Measurements from ENCODE around the gene DAZAP2. TPM values are rescaled to one million over a fixed set of nuclear protein-coding genes. Genes with fewer than 3 reads are reported as not detected.
"Not testable (repeated sequence)": the region's sequence is repeated elsewhere in the genome, so short reads cannot be mapped to it uniquely, and the experiment has no call there.

DAZAP2 gene
- total RNA-seq, 1 donor from 2014 or later = 152 TPM

GRCh38 chr12:51242876-51243275 lies 4.2 kb downstream of the DAZAP2 start:
- no peak for DNase-seq (ENCODE audit: low spot score)
- Mint-ChIP-seq H3K9me3 (no peaks in the 10 kb centered on the region), H3K36me3 (ENCODE audit: low read depth) (peaks cover 56% of the 10 kb centered on the region), H3K4me1 (ENCODE audit: low read depth) (peaks cover 57% of the 10 kb centered on the region), H3K27ac (peak overlapping the region; percentile 13), H3K27me3 (ENCODE audit: low read depth) (no peaks in the 10 kb centered on the region), H3K4me3 (ENCODE audit: low read depth) (no peak overlapping the region)
- intact Hi-C loops (cut with micrococcal nuclease) = loop anchor here (10.0 kb wide), 1 partner anchor 158 kb away; the partner anchor contains the start of gene CSRNP2

GRCh38 chr12:51244269-51244668 lies 5.6 kb downstream of the DAZAP2 start:
- H3K27ac Mint-ChIP-seq = peak overlapping the region; percentile 35
- no peak for DNase-seq (ENCODE audit: low spot score)
- peaks cover 52% of the 10 kb centered on the region for H3K4me1 Mint-ChIP-seq (ENCODE audit: low read depth)

GRCh38 chr12:51245476-51246253 lies 7.0 kb downstream of the DAZAP2 start:
- peaks cover 45% of the 10 kb centered on the region for H3K36me3 Mint-ChIP-seq (ENCODE audit: low read depth)
- intact Hi-C loops (cut with micrococcal nuclease) = loop anchor here (10.0 kb wide), 1 partner anchor 161 kb away; the partner anchor contains the start of gene CSRNP2
- H3K27me3 Mint-ChIP-seq (ENCODE audit: low read depth) = no peaks in the 10 kb centered on the region
- H3K9me3 Mint-ChIP-seq = no peaks in the 10 kb centered on the region
- no peak for DNase-seq (ENCODE audit: low spot score)
- peak overlapping the region; percentile 62 for H3K27ac Mint-ChIP-seq
- no peak overlapping the region for H3K4me3 Mint-ChIP-seq (ENCODE audit: low read depth)
- peaks cover 43% of the 10 kb centered on the region for H3K4me1 Mint-ChIP-seq (ENCODE audit: low read depth)

More at GRCh38 chr12:51244269-51244668, 5.6 kb downstream of the DAZAP2 start:
- intact Hi-C loops (cut with micrococcal nuclease) = loop anchor here (10.0 kb wide), 1 partner anchor 159 kb away; the partner anchor contains the start of gene CSRNP2
- Mint-ChIP-seq H3K4me3 (ENCODE audit: low read depth) (no peak overlapping the region), H3K36me3 (ENCODE audit: low read depth) (peaks cover 56% of the 10 kb centered on the region), H3K27me3 (ENCODE audit: low read depth) (no peaks in the 10 kb centered on the region), H3K9me3 (no peaks in the 10 kb centered on the region)

- Mint-ChIP-seq H3K27ac (peak overlapping the region; percentile 62), H3K9me3 (no peaks in the 10 kb centered on the region), H3K4me1 (ENCODE audit: low read depth) (peaks cover 37% of the 10 kb centered on the region), H3K36me3 (ENCODE audit: low read depth) (peaks cover 38% of the 10 kb centered on the region), H3K27me3 (ENCODE audit: low read depth) (no peaks in the 10 kb centered on the region), H3K4me3 (ENCODE audit: low read depth) (peak overlapping the region; percentile 11)
- no peak for DNase-seq (ENCODE audit: low spot score)
- intact Hi-C loops (cut with micrococcal nuclease) = loop anchor here (10.0 kb wide), 1 partner anchor 162 kb away; the partner anchor contains the start of gene CSRNP2
Measured at GRCh38 chr12:51246254-51246853, 7.7 kb downstream of the DAZAP2 start.

GRCh38 chr12:51247523-51248206 lies 9.0 kb downstream of the DAZAP2 start:
- Mint-ChIP-seq H3K27me3 (ENCODE audit: low read depth) (no peaks in the 10 kb centered on the region), H3K9me3 (no peaks in the 10 kb centered on the region), H3K4me1 (ENCODE audit: low read depth) (peaks cover 32% of the 10 kb centered on the region), H3K27ac (peak overlapping the region; percentile 59), H3K4me3 (ENCODE audit: low read depth) (no peak overlapping the region), H3K36me3 (ENCODE audit: low read depth) (peaks cover 26% of the 10 kb centered on the region)
- DNase-seq (ENCODE audit: low spot score) = no peak
- intact Hi-C loops (cut with micrococcal nuclease) = loop anchor here (10.0 kb wide), 1 partner anchor 163 kb away; the partner anchor contains the start of gene CSRNP2

- Mint-ChIP-seq H3K27me3 (ENCODE audit: low read depth) (no peaks in the 10 kb centered on the region), H3K36me3 (ENCODE audit: low read depth) (peaks cover 3% of the 10 kb centered on the region), H3K4me1 (ENCODE audit: low read depth) (peaks cover 3% of the 10 kb centered on the region), H3K4me3 (ENCODE audit: low read depth) (no peak overlapping the region), H3K9me3 (no peaks in the 10 kb centered on the region), H3K27ac (no peak overlapping the region)
- intact Hi-C loops (cut with micrococcal nuclease) = no loop called here
- no peak for DNase-seq (ENCODE audit: low spot score)
Measured at GRCh38 chr12:51253276-51253675, 14.7 kb downstream of the DAZAP2 start.

- H3K4me3 Mint-ChIP-seq (ENCODE audit: low read depth) = no peak overlapping the region
- no peak for DNase-seq (ENCODE audit: low spot score)
- no peaks in the 10 kb centered on the region for H3K27me3 Mint-ChIP-seq (ENCODE audit: low read depth)
- no peaks in the 10 kb centered on the region for H3K36me3 Mint-ChIP-seq (ENCODE audit: low read depth)
- intact Hi-C loops (cut with micrococcal nuclease) = no loop called here
- H3K27ac Mint-ChIP-seq = no peak overlapping the region
- H3K9me3 Mint-ChIP-seq = no peaks in the 10 kb centered on the region
- peaks cover 3% of the 10 kb centered on the region for H3K4me1 Mint-ChIP-seq (ENCODE audit: low read depth)
Measured at GRCh38 chr12:51254536-51254935, 15.9 kb downstream of the DAZAP2 start.

- H3K9me3 Mint-ChIP-seq; H3K27ac Mint-ChIP-seq; H3K36me3 Mint-ChIP-seq (ENCODE audit: low read depth); H3K27me3 Mint-ChIP-seq (ENCODE audit: low read depth); H3K4me1 Mint-ChIP-seq (ENCODE audit: low read depth); DNase-seq (ENCODE audit: low spot score); intact Hi-C loops (cut with micrococcal nuclease); H3K4me3 Mint-ChIP-seq (ENCODE audit: low read depth): not testable (repeated sequence)
Measured at GRCh38 chr12:51259600-51259999, 21.0 kb downstream of the DAZAP2 start.

- H3K27me3 Mint-ChIP-seq (ENCODE audit: low read depth) = peaks cover 7% of the 10 kb centered on the region
- peaks cover 17% of the 10 kb centered on the region for H3K4me1 Mint-ChIP-seq (ENCODE audit: low read depth)
- no peaks in the 10 kb centered on the region for H3K9me3 Mint-ChIP-seq
- H3K36me3 Mint-ChIP-seq (ENCODE audit: low read depth) = no peaks in the 10 kb centered on the region
- no peak overlapping the region for H3K4me3 Mint-ChIP-seq (ENCODE audit: low read depth)
- intact Hi-C loops (cut with micrococcal nuclease) = no loop called here
- DNase-seq (ENCODE audit: low spot score) = no peak
- H3K27ac Mint-ChIP-seq = no peak overlapping the region
Measured at GRCh38 chr12:51262758-51263177, 24.1 kb downstream of the DAZAP2 start.

- H3K27ac Mint-ChIP-seq = no peak overlapping the region
- H3K36me3 Mint-ChIP-seq (ENCODE audit: low read depth) = no peaks in the 10 kb centered on the region
- no peak for DNase-seq (ENCODE audit: low spot score)
- peaks cover 17% of the 10 kb centered on the region for H3K4me1 Mint-ChIP-seq (ENCODE audit: low read depth)
- intact Hi-C loops (cut with micrococcal nuclease) = no loop called here
- H3K9me3 Mint-ChIP-seq = no peaks in the 10 kb centered on the region
- H3K27me3 Mint-ChIP-seq (ENCODE audit: low read depth) = peaks cover 9% of the 10 kb centered on the region
- H3K4me3 Mint-ChIP-seq (ENCODE audit: low read depth) = no peak overlapping the region
Measured at GRCh38 chr12:51263341-51263740, 24.7 kb downstream of the DAZAP2 start.

GRCh38 chr12:51264297-51264696 lies 25.7 kb downstream of the DAZAP2 start:
- DNase-seq (ENCODE audit: low spot score) = no peak
- Mint-ChIP-seq H3K4me3 (ENCODE audit: low read depth) (no peak overlapping the region), H3K27ac (no peak overlapping the region), H3K4me1 (ENCODE audit: low read depth) (peaks cover 17% of the 10 kb centered on the region), H3K36me3 (ENCODE audit: low read depth) (no peaks in the 10 kb centered on the region), H3K27me3 (ENCODE audit: low read depth) (peaks cover 16% of the 10 kb centered on the region), H3K9me3 (no peaks in the 10 kb centered on the region)
- intact Hi-C loops (cut with micrococcal nuclease) = no loop called here

- Mint-ChIP-seq H3K27ac (no peak overlapping the region), H3K4me1 (ENCODE audit: low read depth) (peaks cover 17% of the 10 kb centered on the region), H3K27me3 (ENCODE audit: low read depth) (peaks cover 18% of the 10 kb centered on the region), H3K36me3 (ENCODE audit: low read depth) (no peaks in the 10 kb centered on the region), H3K9me3 (no peaks in the 10 kb centered on the region), H3K4me3 (ENCODE audit: low read depth) (no peak overlapping the region)
- no peak for DNase-seq (ENCODE audit: low spot score)
- intact Hi-C loops (cut with micrococcal nuclease) = no loop called here
Measured at GRCh38 chr12:51265024-51265423, 26.4 kb downstream of the DAZAP2 start.
